ENCODE measurements around the gene ABCF1.
A peak's percentile ranks its signal among the peaks of the same experiment; 100 is the strongest.

Gene ABCF1

DNA sequence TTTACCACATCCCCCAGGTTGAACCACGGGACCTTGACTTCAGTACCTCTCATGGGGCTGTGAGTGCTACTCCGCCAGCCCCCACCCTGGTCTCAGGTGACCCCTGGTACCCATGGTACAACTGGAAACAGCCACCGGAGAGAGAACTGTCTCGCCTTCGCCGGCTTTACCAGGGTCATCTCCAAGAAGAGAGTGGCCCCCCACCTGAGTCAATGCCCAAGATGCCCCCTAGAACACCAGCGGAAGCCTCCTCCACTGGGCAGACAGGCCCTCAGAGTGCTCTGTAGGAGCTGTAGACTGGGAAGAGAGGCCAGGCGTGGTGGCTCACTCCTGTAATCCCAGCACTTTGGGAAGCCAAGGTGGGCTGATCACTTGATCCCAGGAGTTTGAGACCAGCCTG, 54.3 kb downstream of the ABCF1 start:
- DNase-seq (ENCODE audit: low read depth in 2 of 2, low spot score in 1 of 2), result no peak

DNA sequence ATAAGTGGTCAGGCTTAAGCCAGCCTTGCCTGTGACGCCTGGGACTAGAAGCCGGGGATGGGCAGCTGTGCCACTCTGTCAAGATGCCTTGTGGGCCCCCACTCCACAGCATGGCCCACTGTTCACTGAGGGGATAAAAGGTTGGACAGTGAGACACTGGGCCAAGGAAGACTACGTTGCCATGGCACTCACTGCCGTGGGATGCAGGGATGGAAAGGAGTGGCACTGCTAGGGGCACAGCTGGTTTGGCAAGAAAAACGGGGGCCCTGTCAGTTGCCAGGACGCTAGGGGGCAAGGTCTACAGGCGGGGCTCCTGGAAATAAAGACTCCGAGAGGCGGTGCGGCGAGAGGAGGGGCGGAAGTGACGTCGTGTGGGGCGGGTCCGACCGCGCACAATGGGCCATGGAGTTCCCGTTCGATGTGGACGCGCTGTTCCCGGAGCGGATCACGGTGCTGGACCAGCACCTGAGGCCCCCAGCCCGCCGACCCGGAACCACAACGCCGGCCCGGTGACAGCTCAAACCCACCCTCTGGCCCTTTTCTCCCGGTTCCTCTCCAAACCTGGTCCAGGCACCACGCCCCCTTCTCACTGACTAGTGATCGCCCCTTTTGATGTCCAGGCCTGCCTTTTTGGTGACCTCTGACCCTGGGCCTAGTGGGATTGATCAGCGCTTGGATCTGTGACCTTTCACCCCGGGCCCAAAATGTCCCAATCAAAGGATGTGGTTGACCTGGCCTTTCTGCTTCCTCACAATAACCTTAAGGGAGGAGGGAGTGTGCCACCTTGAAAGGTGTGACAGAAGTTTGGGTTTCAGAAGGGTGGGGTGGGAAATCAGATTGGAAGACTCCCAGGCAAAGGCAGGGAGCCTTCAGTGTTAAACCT, 55.5 kb downstream of the ABCF1 start, which contains the start of gene ATAT1:
Gene ATAT1 (plus strand): TSS at position 391 of the 883 bp plus-strand sequence.
- DNase-seq (ENCODE audit: low read depth in 2 of 2, low spot score in 1 of 2), result peak; percentile 76 to 80

- no peak for DNase-seq (ENCODE audit: low read depth in 2 of 2, low spot score in 1 of 2)
Measured at GRCh38 chr6:30635834-30636233, 64.6 kb downstream of the ABCF1 start.

DNA sequence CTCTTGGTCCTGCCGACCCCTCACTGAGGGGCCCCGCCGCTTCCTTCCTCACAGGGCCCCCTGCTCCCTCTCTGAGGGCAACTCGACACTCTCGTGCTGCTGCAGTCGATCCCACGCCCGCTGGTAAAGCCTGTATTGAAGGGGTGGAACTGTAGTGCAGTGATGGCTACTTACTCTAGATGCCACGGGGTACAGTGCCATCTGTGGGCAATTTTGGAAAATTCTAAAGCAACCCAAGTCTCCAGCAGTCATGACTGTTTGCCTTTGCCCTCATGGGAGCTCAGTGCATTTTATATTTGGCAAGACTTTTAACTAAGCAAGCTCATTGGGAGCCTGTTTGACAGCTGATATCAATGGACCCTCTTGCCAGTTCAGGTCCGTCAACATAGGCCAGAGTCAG, 69.2 kb downstream of the ABCF1 start:
- DNase-seq (ENCODE audit: low read depth in 2 of 2, low spot score in 1 of 2), result no peak

GRCh38 chr6:30641048-30641447, 69.8 kb downstream of the ABCF1 start:
- no peak for DNase-seq (ENCODE audit: low read depth in 2 of 2, low spot score in 1 of 2)

Data from stimulated activated CD8-positive, alpha-beta memory T cell treated with anti-CD3 and anti-CD28 coated beads, Interleukin-4, amount 100 ng/mL, for 1 hour (primary cell).